ENCODE measurements around the gene FMC1.

FMC1 gene

GRCh38 chr7:139370301-139370942 is 29.3 kb downstream of the FMC1 start:
- H3K27ac ChIP-seq (ENCODE audit: low read depth, low read length), result no peak overlapping the region
- no peak overlapping the region for H3K4me3 ChIP-seq (ENCODE audit: low read depth in 1 of 5, low read length in 5 of 5)
- H3K9ac ChIP-seq (ENCODE audit: low read length in 5 of 5), result no peak overlapping the region
- no peaks in the 10 kb centered on the region for H3K27me3 ChIP-seq (ENCODE audit: control insufficient read depth in 5 of 5, insufficient read depth in 4 of 5, low read length in 5 of 5)
- peaks cover 2 to 31% (median 15%) of the 10 kb centered on the region in 5 donors for H3K4me1 ChIP-seq (ENCODE audit: control insufficient read depth in 5 of 5, insufficient read depth in 5 of 5, low read length in 5 of 5)
- H3K36me3 ChIP-seq (ENCODE audit: control insufficient read depth in 5 of 5, insufficient read depth in 5 of 5, low read length in 5 of 5), result peaks cover 0 to 7% (median 4%) of the 10 kb centered on the region in 5 donors
- no peaks in the 10 kb centered on the region for H3K9me3 ChIP-seq (ENCODE audit: control insufficient read depth in 5 of 5, low read length in 5 of 5)

- peaks cover 2 to 31% (median 15%) of the 10 kb centered on the region in 5 donors for H3K4me1 ChIP-seq (ENCODE audit: control insufficient read depth in 5 of 5, insufficient read depth in 5 of 5, low read length in 5 of 5)
- H3K4me3 ChIP-seq (ENCODE audit: low read depth in 1 of 5, low read length in 5 of 5), result no peak overlapping the region
- no peaks in the 10 kb centered on the region for H3K9me3 ChIP-seq (ENCODE audit: control insufficient read depth in 5 of 5, low read length in 5 of 5)
Observed at GRCh38 chr7:139370943-139371313, 29.8 kb downstream of the FMC1 start.

GRCh38 chr7:139374246-139374645 is 33.1 kb downstream of the FMC1 start:
- Histone ChIP-seq H3K9ac (ENCODE audit: low read length in 5 of 5) (no peak overlapping the region), H3K27me3 (ENCODE audit: control insufficient read depth in 5 of 5, insufficient read depth in 4 of 5, low read length in 5 of 5) (no peaks in the 10 kb centered on the region), H3K4me1 (ENCODE audit: control insufficient read depth in 5 of 5, insufficient read depth in 5 of 5, low read length in 5 of 5) (peaks cover 2 to 23% (median 15%) of the 10 kb centered on the region in 5 donors)

More at GRCh38 chr7:139370943-139371313, 29.8 kb downstream of the FMC1 start:
- Histone ChIP-seq H3K9ac (ENCODE audit: low read length in 5 of 5) (no peak overlapping the region), H3K27me3 (ENCODE audit: control insufficient read depth in 5 of 5, insufficient read depth in 4 of 5, low read length in 5 of 5) (no peaks in the 10 kb centered on the region), H3K27ac (ENCODE audit: low read depth, low read length) (no peak overlapping the region), H3K36me3 (ENCODE audit: control insufficient read depth in 5 of 5, insufficient read depth in 5 of 5, low read length in 5 of 5) (peaks cover 0 to 12% (median 3%) of the 10 kb centered on the region in 5 donors)

GRCh38 chr7:139382439-139382838 is 41.3 kb downstream of the FMC1 start:
- H3K36me3 ChIP-seq (ENCODE audit: control insufficient read depth in 5 of 5, insufficient read depth in 5 of 5, low read length in 5 of 5), result peaks cover 11 to 43% (median 21%) of the 10 kb centered on the region in 5 donors

More at GRCh38 chr7:139374246-139374645, 33.1 kb downstream of the FMC1 start:
- H3K36me3 ChIP-seq (ENCODE audit: control insufficient read depth in 5 of 5, insufficient read depth in 5 of 5, low read length in 5 of 5), result peaks cover 15 to 32% (median 23%) of the 10 kb centered on the region in 5 donors
- H3K9me3 ChIP-seq (ENCODE audit: control insufficient read depth in 5 of 5, low read length in 5 of 5), result no peaks in the 10 kb centered on the region
- no peak overlapping the region for H3K4me3 ChIP-seq (ENCODE audit: low read depth in 1 of 5, low read length in 5 of 5)
- H3K27ac ChIP-seq (ENCODE audit: low read depth, low read length), result no peak overlapping the region

GRCh38 chr7:139384611-139385010 is 43.5 kb downstream of the FMC1 start:
- Histone ChIP-seq H3K9ac (ENCODE audit: low read length in 5 of 5) (no peak overlapping the region), H3K27ac (ENCODE audit: low read depth, low read length) (no peak overlapping the region), H3K4me3 (ENCODE audit: low read depth in 1 of 5, low read length in 5 of 5) (no peak overlapping the region), H3K27me3 (ENCODE audit: control insufficient read depth in 5 of 5, insufficient read depth in 4 of 5, low read length in 5 of 5) (no peaks in the 10 kb centered on the region), H3K9me3 (ENCODE audit: control insufficient read depth in 5 of 5, low read length in 5 of 5) (no peaks in the 10 kb centered on the region), H3K4me1 (ENCODE audit: control insufficient read depth in 5 of 5, insufficient read depth in 5 of 5, low read length in 5 of 5) (peaks cover 0 to 5% (median 0%) of the 10 kb centered on the region in 5 donors), H3K36me3 (ENCODE audit: control insufficient read depth in 5 of 5, insufficient read depth in 5 of 5, low read length in 5 of 5) (peaks cover 9 to 34% (median 23%) of the 10 kb centered on the region in 5 donors)

More at GRCh38 chr7:139382439-139382838, 41.3 kb downstream of the FMC1 start:
- H3K4me3 ChIP-seq (ENCODE audit: low read depth in 1 of 5, low read length in 5 of 5), result no peak overlapping the region
- no peaks in the 10 kb centered on the region for H3K9me3 ChIP-seq (ENCODE audit: control insufficient read depth in 5 of 5, low read length in 5 of 5)
- peaks cover 0 to 5% (median 0%) of the 10 kb centered on the region in 5 donors for H3K4me1 ChIP-seq (ENCODE audit: control insufficient read depth in 5 of 5, insufficient read depth in 5 of 5, low read length in 5 of 5)
- H3K27ac ChIP-seq (ENCODE audit: low read depth, low read length), result no peak overlapping the region
- no peak overlapping the region for H3K9ac ChIP-seq (ENCODE audit: low read length in 5 of 5)
- H3K27me3 ChIP-seq (ENCODE audit: control insufficient read depth in 5 of 5, insufficient read depth in 4 of 5, low read length in 5 of 5), result no peaks in the 10 kb centered on the region

GRCh38 chr7:139387594-139387993 is 46.5 kb downstream of the FMC1 start:
- H3K4me3 ChIP-seq (ENCODE audit: low read depth in 1 of 5, low read length in 5 of 5), result no peak overlapping the region
- H3K4me1 ChIP-seq (ENCODE audit: control insufficient read depth in 5 of 5, insufficient read depth in 5 of 5, low read length in 5 of 5), result peaks cover 0 to under 1% (median 0%) of the 10 kb centered on the region in 5 donors
- H3K9ac ChIP-seq (ENCODE audit: low read length in 5 of 5), result no peak overlapping the region
- peaks cover 16 to 30% (median 24%) of the 10 kb centered on the region in 5 donors for H3K36me3 ChIP-seq (ENCODE audit: control insufficient read depth in 5 of 5, insufficient read depth in 5 of 5, low read length in 5 of 5)
- no peaks in the 10 kb centered on the region for H3K9me3 ChIP-seq (ENCODE audit: control insufficient read depth in 5 of 5, low read length in 5 of 5)
- no peaks in the 10 kb centered on the region for H3K27me3 ChIP-seq (ENCODE audit: control insufficient read depth in 5 of 5, insufficient read depth in 4 of 5, low read length in 5 of 5)
- no peak overlapping the region for H3K27ac ChIP-seq (ENCODE audit: low read depth, low read length)

GRCh38 chr7:139389091-139389490 is 48.0 kb downstream of the FMC1 start:
- Histone ChIP-seq H3K4me1 (ENCODE audit: control insufficient read depth in 5 of 5, insufficient read depth in 5 of 5, low read length in 5 of 5) (peaks cover 0 to 5% (median 0%) of the 10 kb centered on the region in 5 donors), H3K36me3 (ENCODE audit: control insufficient read depth in 5 of 5, insufficient read depth in 5 of 5, low read length in 5 of 5) (peaks cover 16 to 33% (median 25%) of the 10 kb centered on the region in 5 donors), H3K9me3 (ENCODE audit: control insufficient read depth in 5 of 5, low read length in 5 of 5) (no peaks in the 10 kb centered on the region), H3K9ac (ENCODE audit: low read length in 5 of 5) (no peak overlapping the region), H3K4me3 (ENCODE audit: low read depth in 1 of 5, low read length in 5 of 5) (no peak overlapping the region), H3K27me3 (ENCODE audit: control insufficient read depth in 5 of 5, insufficient read depth in 4 of 5, low read length in 5 of 5) (no peaks in the 10 kb centered on the region), H3K27ac (ENCODE audit: low read depth, low read length) (no peak overlapping the region)

GRCh38 chr7:139389774-139390173 is 48.6 kb downstream of the FMC1 start:
- Histone ChIP-seq H3K4me3 (ENCODE audit: low read depth in 1 of 5, low read length in 5 of 5) (no peak overlapping the region), H3K36me3 (ENCODE audit: control insufficient read depth in 5 of 5, insufficient read depth in 5 of 5, low read length in 5 of 5) (peaks cover 16 to 35% (median 22%) of the 10 kb centered on the region in 5 donors), H3K27me3 (ENCODE audit: control insufficient read depth in 5 of 5, insufficient read depth in 4 of 5, low read length in 5 of 5) (no peaks in the 10 kb centered on the region), H3K9me3 (ENCODE audit: control insufficient read depth in 5 of 5, low read length in 5 of 5) (no peaks in the 10 kb centered on the region), H3K9ac (ENCODE audit: low read length in 5 of 5) (no peak overlapping the region), H3K27ac (ENCODE audit: low read depth, low read length) (no peak overlapping the region), H3K4me1 (ENCODE audit: control insufficient read depth in 5 of 5, insufficient read depth in 5 of 5, low read length in 5 of 5) (peaks cover 0 to 5% (median 0%) of the 10 kb centered on the region in 5 donors)

GRCh38 chr7:139393621-139394211 is 52.6 kb downstream of the FMC1 start:
- H3K9ac ChIP-seq (ENCODE audit: low read length in 5 of 5), result no peak overlapping the region
- no peak overlapping the region for H3K27ac ChIP-seq (ENCODE audit: low read depth, low read length)

GRCh38 chr7:139394540-139394939 is 53.4 kb downstream of the FMC1 start:
- Histone ChIP-seq H3K27me3 (ENCODE audit: control insufficient read depth in 5 of 5, insufficient read depth in 4 of 5, low read length in 5 of 5) (no peaks in the 10 kb centered on the region), H3K36me3 (ENCODE audit: control insufficient read depth in 5 of 5, insufficient read depth in 5 of 5, low read length in 5 of 5) (peaks cover 12 to 36% (median 21%) of the 10 kb centered on the region in 5 donors), H3K9ac (ENCODE audit: low read length in 5 of 5) (no peak overlapping the region), H3K4me3 (ENCODE audit: low read depth in 1 of 5, low read length in 5 of 5) (no peak overlapping the region), H3K27ac (ENCODE audit: low read depth, low read length) (no peak overlapping the region), H3K4me1 (ENCODE audit: control insufficient read depth in 5 of 5, insufficient read depth in 5 of 5, low read length in 5 of 5) (peaks cover 0 to 5% (median 0%) of the 10 kb centered on the region in 5 donors), H3K9me3 (ENCODE audit: control insufficient read depth in 5 of 5, low read length in 5 of 5) (no peaks in the 10 kb centered on the region)

More at GRCh38 chr7:139393621-139394211, 52.6 kb downstream of the FMC1 start:
- Histone ChIP-seq H3K4me1 (ENCODE audit: control insufficient read depth in 5 of 5, insufficient read depth in 5 of 5, low read length in 5 of 5) (peaks cover 0 to 5% (median 0%) of the 10 kb centered on the region in 5 donors), H3K9me3 (ENCODE audit: control insufficient read depth in 5 of 5, low read length in 5 of 5) (no peaks in the 10 kb centered on the region), H3K4me3 (ENCODE audit: low read depth in 1 of 5, low read length in 5 of 5) (no peak overlapping the region), H3K36me3 (ENCODE audit: control insufficient read depth in 5 of 5, insufficient read depth in 5 of 5, low read length in 5 of 5) (peaks cover 9 to 41% (median 15%) of the 10 kb centered on the region in 5 donors), H3K27me3 (ENCODE audit: control insufficient read depth in 5 of 5, insufficient read depth in 4 of 5, low read length in 5 of 5) (no peaks in the 10 kb centered on the region)

Data from subcutaneous abdominal adipose tissue (tissue), 5 donors.